Adrenal gland (tissue), 5 donors: ENCODE results near the gene KCNIP1.

ENCODE experiments used
- CTCF ChIP-seq, 6 experiments: fragments of 450-650 bp in 4 of 6; fragments of 200-600 bp in 2 of 6; sonication (generic) in 1 of 6; IDR thresholded peaks; 1 replicate in 5 of 6; 2 replicates in 1 of 6; pipeline versions ENCODE4 v1.5.1 to v1.8.0; 2016 to 2021; ENCODE audit warnings: antibody characterized with exemption in 6 of 6, mild to moderate bottlenecking in 2 of 6, moderate library complexity in 1 of 6
- POLR2A ChIP-seq, 2 donors: fragments of 450-650 bp; IDR thresholded peaks; one replicate each; pipeline ENCODE4 v1.6.1; 2017; ENCODE audit warnings: antibody characterized with exemption in 2 of 2, mild to moderate bottlenecking in 2 of 2, moderate library complexity in 1 of 2
- donor health status: DM: no; HTN: no; CAD: no.

GRCh38 chr5:170691657-170692056 lies 187.8 kb downstream of the KCNIP1 start:
- TF ChIP-seq CTCF (IDR thresholded peaks at IDR 0.05), result no peak
- no peak for TF ChIP-seq POLR2A (IDR thresholded peaks at IDR 0.05)
